DMS114 treated with DMSO at 0.1 percent for 48 hours (cell line): ENCODE results near the gene STARD9.
"Not testable (repeated sequence)": the region's sequence is repeated elsewhere in the genome, so short reads cannot be mapped to it uniquely, and the experiment has no call there.

Experiments used
- DNase-seq: peaks from one replicate; lab custom pipeline; 2025; ENCODE audit not compliant: unreplicated experiment; lab: John Stamatoyannopoulos, UW

The STARD9 gene

GRCh38 chr15:42590619-42591237 lies 15.3 kb downstream of the STARD9 start:
- DNase-seq, result no peak

- no peak for DNase-seq
These were observed 16.0 kb downstream of the STARD9 start for GRCh38 chr15:42591238-42591934.

- no peak for DNase-seq
These were observed 17.3 kb downstream of the STARD9 start for GRCh38 chr15:42592716-42593115.

GRCh38 chr15:42593143-42593542 lies 17.7 kb downstream of the STARD9 start:
- DNase-seq, result no peak

GRCh38 chr15:42594095-42594494 lies 18.7 kb downstream of the STARD9 start:
- DNase-seq, result no peak

- DNase-seq, result no peak
These were observed 20.3 kb downstream of the STARD9 start for GRCh38 chr15:42595626-42596240.

- DNase-seq, result not testable (repeated sequence)
These were observed 25.9 kb downstream of the STARD9 start for GRCh38 chr15:42601316-42601715.

GRCh38 chr15:42602501-42602900 lies 27.1 kb downstream of the STARD9 start:
- no peak for DNase-seq

GRCh38 chr15:42603978-42604377 lies 28.6 kb downstream of the STARD9 start:
- DNase-seq, result no peak

- DNase-seq, result no peak
These were observed 29.7 kb downstream of the STARD9 start for GRCh38 chr15:42604894-42605744.

GRCh38 chr15:42605796-42606195 lies 30.4 kb downstream of the STARD9 start:
- no peak for DNase-seq

GRCh38 chr15:42608110-42608531 lies 32.7 kb downstream of the STARD9 start:
- no peak for DNase-seq

GRCh38 chr15:42608752-42609488 lies 33.5 kb downstream of the STARD9 start:
- no peak for DNase-seq

- DNase-seq, result no peak
These were observed 36.1 kb downstream of the STARD9 start for GRCh38 chr15:42611532-42611931.

- no peak for DNase-seq
These were observed 37.0 kb downstream of the STARD9 start for GRCh38 chr15:42612367-42612912.

GRCh38 chr15:42616107-42616506 lies 40.7 kb downstream of the STARD9 start:
- DNase-seq, result no peak

GRCh38 chr15:42619656-42620371 lies 44.4 kb downstream of the STARD9 start:
- no peak for DNase-seq

- DNase-seq, result no peak
These were observed 46.0 kb downstream of the STARD9 start for GRCh38 chr15:42621386-42621785.

GRCh38 chr15:42621996-42622925 lies 46.9 kb downstream of the STARD9 start:
- DNase-seq, result no peak
